HepG2 (cell line): ENCODE data around the gene OR10AG1. TPM values are rescaled to one million over a fixed set of nuclear protein-coding genes. Genes with fewer than 3 reads are reported as not detected.

Source experiments
- ATAC-seq: fragments of 200-7000 bp; cut with Tn5 transposase; 3 replicates; pipeline ENCODE4 v1.9.1; 2020; ENCODE audit warnings: mild to moderate bottlenecking, moderate library complexity
- Bru-seq: library from RNA; stranded (reverse); fragments of 400-500 nt; gene quantifications from one replicate; lab custom pipeline; 2021; lab: Mats Ljungman, UMichigan
- BruChase-seq, 2 experiments: library from RNA; stranded (reverse); fragments of 400-500 nt; gene quantifications; one replicate each; lab custom pipeline; 2021; lab: Mats Ljungman, UMichigan
- BruUV-seq: library from RNA; stranded (reverse); fragments of 400-500 nt; replicated peaks from 2 replicates; lab custom pipeline; 2021; lab: Mats Ljungman, UMichigan
- CTCF ChIA-PET: fragments of 300-600 bp; formaldehyde crosslinking; extraction: SDS; loops from one replicate; lab custom pipeline; 2021; ENCODE audit warnings: low total read pairs, inconsistent platforms, low intra/inter-chr PET ratio; lab: Yijun Ruan, JAX
- POLR2A ChIA-PET: fragments of 350-600 bp; sonication (Branson Sonifier 250); formaldehyde crosslinking; loops from one replicate; lab custom pipeline; 2020; ENCODE audit warnings: antibody characterized with exemption, inconsistent platforms; lab: Yijun Ruan, JAX
- DNase-seq: peaks from one replicate; pipeline ENCODE4 v3.0.0-alpha.2; 2015; ENCODE audit warnings: low spot score
- FAIRE-seq: peaks from 3 replicates; lab custom pipeline; 2011; peaks lifted over from hg19 to GRCh38; lab: Jason Lieb, UNC
- H2AFZ ChIP-seq: one replicate; pipeline ENCODE4 v1.6.1; 2011; ENCODE audit warnings: low read length, inconsistent platforms
- H3K27ac ChIP-seq: fragments of 300-600 bp; 3 replicates; pipeline ENCODE4 v1.8.0; 2011; ENCODE audit warnings: mixed run types, mild to moderate bottlenecking, mixed read lengths, low read length, inconsistent platforms; ENCODE audit not compliant: insufficient read depth; ENCODE audit errors: extremely low read length
- H3K27me3 ChIP-seq, 2 experiments: fragments of 200-600 bp in 1 of 2; 2 replicates in 1 of 2; 3 replicates in 1 of 2; pipeline versions ENCODE4 v1.6.0 to v1.8.0; 2011; ENCODE audit warnings: low read length in 2 of 2, mild to moderate bottlenecking in 2 of 2, moderate library complexity in 2 of 2, inconsistent platforms in 1 of 2; ENCODE audit not compliant: insufficient read depth in 2 of 2, control insufficient read depth in 1 of 2
- H3K36me3 ChIP-seq, 2 experiments: fragments of 200-600 bp in 1 of 2; replicated peaks in 1 of 2; 2 replicates in 1 of 2; 3 replicates in 1 of 2; pipeline versions ENCODE4 v1.5.1 to v1.8.0; 2011; ENCODE audit warnings: low read length in 2 of 2, inconsistent platforms in 1 of 2; ENCODE audit not compliant: insufficient read depth in 2 of 2, control insufficient read depth in 1 of 2
- H3K4me1 ChIP-seq: 2 replicates; pipeline ENCODE4 v1.5.1; 2012; ENCODE audit warnings: low read length, inconsistent platforms; ENCODE audit not compliant: insufficient read depth
- H3K4me2 ChIP-seq: 2 replicates; pipeline ENCODE4 v1.6.0; 2011; ENCODE audit warnings: low read depth, low read length, inconsistent platforms
- H3K4me3 ChIP-seq, 3 experiments: fragments of 200-600 bp in 1 of 3; sonication (generic), shearing (Covaris generic) in 1 of 3; replicated peaks in 1 of 3; 2 replicates each; pipeline ENCODE4 v1.5.1; 2011 to 2016; ENCODE audit warnings: low read length in 3 of 3, inconsistent platforms in 2 of 3, low read depth in 2 of 3, mild to moderate bottlenecking in 2 of 3, control low read depth in 1 of 3, mixed read lengths in 1 of 3; ENCODE audit not compliant: insufficient read depth in 1 of 3
- H3K79me2 ChIP-seq: one replicate; pipeline ENCODE4 v1.6.1; 2011; ENCODE audit warnings: low read length, inconsistent platforms; ENCODE audit not compliant: insufficient read depth
- H3K9ac ChIP-seq: 2 replicates; pipeline ENCODE4 v1.6.0; 2011; ENCODE audit warnings: mild to moderate bottlenecking, low read depth, low read length, inconsistent platforms; ENCODE audit not compliant: insufficient read depth
- H3K9me3 ChIP-seq: 2 replicates; pipeline ENCODE4 v1.5.1; 2012; ENCODE audit warnings: mild to moderate bottlenecking, low read length
- H4K20me1 ChIP-seq: 2 replicates; pipeline ENCODE4 v1.6.0; 2011; ENCODE audit warnings: inconsistent platforms, mild to moderate bottlenecking, low read length, moderate library complexity; ENCODE audit not compliant: insufficient read depth
- CBX5 ChIP-seq: sonication (generic); formaldehyde crosslinking; IDR thresholded peaks from 2 replicates; pipeline ENCODE4 v1.4.0; 2020; ENCODE audit warnings: missing genetic modification reagents, borderline replicate concordance
- DR1 ChIP-seq: sonication (generic); formaldehyde crosslinking; IDR thresholded peaks from 2 replicates; pipeline ENCODE4 v1.8.0; 2021; ENCODE audit warnings: mild to moderate bottlenecking, missing genetic modification reagents, inconsistent platforms
- HMGXB3 ChIP-seq: sonication (generic); formaldehyde crosslinking; IDR thresholded peaks from 2 replicates; pipeline ENCODE4 v1.4.0; 2020; ENCODE audit warnings: missing genetic modification reagents, borderline replicate concordance
- JUN ChIP-seq: sonication (generic); formaldehyde crosslinking; IDR thresholded peaks from 2 replicates; pipeline ENCODE4 v1.4.0; 2020; ENCODE audit warnings: mild to moderate bottlenecking, missing genetic modification reagents
- KLF13 ChIP-seq: sonication (generic); formaldehyde crosslinking; IDR thresholded peaks from 2 replicates; pipeline ENCODE4 v1.4.0; 2020; ENCODE audit warnings: mild to moderate bottlenecking, missing genetic modification reagents
- MTA1 ChIP-seq: sonication (generic); formaldehyde crosslinking; IDR thresholded peaks from 2 replicates; pipeline ENCODE4 v1.4.0; 2020; ENCODE audit warnings: missing genetic modification reagents, mild to moderate bottlenecking, borderline replicate concordance
- NR3C1 ChIP-seq: sonication (generic); formaldehyde crosslinking; IDR thresholded peaks from 2 replicates; pipeline ENCODE4 v1.4.0; 2020; ENCODE audit warnings: missing genetic modification reagents
- RAD51 ChIP-seq: fragments of 450-650 bp; IDR thresholded peaks from 2 replicates; pipeline ENCODE4 v1.6.1; 2016; ENCODE audit warnings: borderline replicate concordance
- ZNF282 ChIP-seq: fragments of 450-650 bp; IDR thresholded peaks from 2 replicates; pipeline ENCODE4 v1.6.1; 2018; ENCODE audit not compliant: partially characterized antibody
- ZNF367 ChIP-seq: sonication (generic); formaldehyde crosslinking; IDR thresholded peaks from 2 replicates; pipeline ENCODE4 v1.4.0; 2020; ENCODE audit warnings: missing genetic modification reagents, borderline replicate concordance
- ZNF589 ChIP-seq: sonication (generic); formaldehyde crosslinking; conservative IDR thresholded peaks from 2 replicates; pipeline ENCODE4 v1.8.0; 2022; ENCODE audit warnings: mild to moderate bottlenecking, moderate library complexity, missing genetic modification reagents
- ZNF788 ChIP-seq: sonication (generic); formaldehyde crosslinking; IDR thresholded peaks from 2 replicates; pipeline ENCODE4 v1.5.0; 2020; ENCODE audit warnings: mild to moderate bottlenecking, missing genetic modification reagents, borderline replicate concordance
- ZSCAN30 ChIP-seq: sonication (generic); formaldehyde crosslinking; IDR thresholded peaks from 2 replicates; pipeline ENCODE4 v1.5.0; 2020; ENCODE audit warnings: mild to moderate bottlenecking, missing genetic modification reagents
- WGBS: methylation state at CpG from one replicate; pipeline ENCODE4 v1.1.6; 2017; ENCODE audit warnings: low lambda C conversion rate; 5-methylcytosine and 5-hydroxymethylcytosine counted together
- in situ Hi-C: cut with HindIII; loops from 2 replicates; pipeline ENCODE4 v1.10.0; 2017; ENCODE audit warnings: low pct_unique_long_range_greater_than_20kb; ENCODE audit not compliant: extremely low pct_ligation_motif_present
- intact Hi-C: fragments of 100-400 bp; cut with micrococcal nuclease; formaldehyde crosslinking; loops from one replicate; pipeline ENCODE4 v1.10.0; 2022; ENCODE audit not compliant: unreplicated experiment
- long read RNA-seq, 2 experiments: library from RNA in 1 of 2; library from polyadenylated mRNA in 1 of 2; stranded (forward) in 1 of 2; unstranded in 1 of 2; transcript quantifications; one replicate each; pipeline ENCODE4 v2.0.0, GENCODE V29; 2019 to 2022
- polyA minus RNA-seq, 3 experiments: library from RNA; depleted of rRNA, polyadenylated mRNA; stranded (reverse); fragments of >200 nt; gene quantifications; 2 replicates each; pipeline ENCODE4 v1.2.3, GENCODE V29; 2011; ENCODE audit warnings: low replicate concordance in 1 of 3
- polyA plus RNA-seq, 8 experiments: library from polyadenylated mRNA; depleted of rRNA in 3 of 8; stranded (reverse) in 7 of 8; unstranded in 1 of 8; fragments of >200 nt; fragmentation: Illumina TruSeq in 4 of 8; extraction: Trizol in 4 of 8; gene quantifications; 2 replicates each; pipeline versions ENCODE4 v1.2.1 to v1.2.3, GENCODE V29; 2011 to 2016; ENCODE audit warnings: low read depth in 4 of 8, missing spikeins in 1 of 8, mixed read lengths in 1 of 8; ENCODE audit not compliant: insufficient read depth in 1 of 8
- total RNA-seq, 5 experiments: library from RNA; depleted of rRNA; stranded (reverse); fragments of >200 nt; fragmentation: Illumina TruSeq; extraction: Trizol; gene quantifications; 2 replicates each; pipeline ENCODE4 v1.2.3, GENCODE V29; 2016; ENCODE audit warnings: low read depth in 1 of 5
- TF ChIP-seq, protein P1 (sequence below): sonication (generic); formaldehyde crosslinking; IDR thresholded peaks from 2 replicates; pipeline ENCODE4 v1.4.0; 2020; ENCODE audit warnings: mild to moderate bottlenecking, missing genetic modification reagents

The OR10AG1 gene
- total RNA-seq (2016; rRNA removed; fragmentation: Illumina TruSeq; extraction: Trizol): not detected in 2 replicates
- total RNA-seq (2016; cell fraction: cytosol; rRNA removed; fragmentation: Illumina TruSeq; extraction: Trizol; ENCODE audit: low read depth): not detected in 2 replicates
- not detected in 2 replicates for total RNA-seq (2016; cell fraction: insoluble cytoplasmic fraction; rRNA removed; fragmentation: Illumina TruSeq; extraction: Trizol)
- not detected in 2 replicates for total RNA-seq (2016; cell fraction: membrane; rRNA removed; fragmentation: Illumina TruSeq; extraction: Trizol)
- not detected in 2 replicates for total RNA-seq (2016; cell fraction: nucleus; rRNA removed; fragmentation: Illumina TruSeq; extraction: Trizol)
- not detected in 2 replicates for polyA plus RNA-seq (2011; rRNA removed)
- polyA plus RNA-seq (2011; cell fraction: cytosol; rRNA removed): not detected in 2 replicates
- not detected in 2 replicates for polyA plus RNA-seq (2011; cell fraction: nucleus; rRNA removed)
- polyA plus RNA-seq (2012): not detected in 2 replicates
- polyA plus RNA-seq (2016; cell fraction: cytosol; fragmentation: Illumina TruSeq; extraction: Trizol; ENCODE audit: low read depth): not detected in 2 replicates
- polyA plus RNA-seq (2016; cell fraction: insoluble cytoplasmic fraction; fragmentation: Illumina TruSeq; extraction: Trizol; ENCODE audit: low read depth): not detected in 2 replicates
- polyA plus RNA-seq (2016; cell fraction: membrane; fragmentation: Illumina TruSeq; extraction: Trizol; ENCODE audit: low read depth): not detected in 2 replicates
- polyA plus RNA-seq (2016; cell fraction: nucleus; fragmentation: Illumina TruSeq; extraction: Trizol; ENCODE audit: insufficient read depth, low read depth): not detected in 2 replicates
- not detected in 2 replicates for polyA minus RNA-seq (2011; rRNA and poly(A)+ RNA removed; ENCODE audit: low replicate concordance)
- not detected in 2 replicates for polyA minus RNA-seq (2011; cell fraction: cytosol; rRNA and poly(A)+ RNA removed)
- not detected in 2 replicates for polyA minus RNA-seq (2011; cell fraction: nucleus; rRNA and poly(A)+ RNA removed)
- not detected for Bru-seq, nascent RNA
- not detected for BruChase-seq, experiment 1, labeled RNA remaining after a 6-hour chase
- BruChase-seq, experiment 2, labeled RNA remaining after a 2-hour chase: not detected
- long read RNA-seq, experiment 1: 0 reads
- long read RNA-seq, experiment 2: 0 reads

DNA sequence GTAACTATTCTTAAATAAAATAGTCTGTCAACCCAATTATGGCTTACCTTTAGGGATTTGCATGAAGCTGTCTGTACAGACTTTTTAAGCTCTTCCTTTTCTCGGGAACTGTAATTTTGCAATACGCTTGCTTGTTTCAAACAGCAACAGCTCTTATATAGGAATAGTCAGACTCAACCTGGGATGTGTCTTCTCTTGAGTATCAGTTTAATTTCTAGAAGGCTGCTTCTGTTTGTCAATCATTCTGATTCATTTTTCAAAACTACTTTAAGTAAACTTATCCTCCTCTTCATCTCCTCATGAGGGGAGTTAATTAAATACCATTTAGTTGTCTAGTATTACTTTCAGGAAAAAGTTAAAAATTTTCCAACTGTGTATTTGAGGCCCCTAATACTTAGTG, at the start of gene OR10AG1:
OR10AG1 (minus strand) TSS at position 101 of the 400 bp plus-strand sequence; CDS start at position 63, 38 bp downstream.
- Histone ChIP-seq H3K27me3 (no peaks in the 10 kb centered on the region), H3K36me3 (no peaks in the 10 kb centered on the region), H2AFZ (no peak within 1 kb of the TSS), H3K79me2 (no peaks in the 10 kb centered on the region), H3K9me3 (no peaks in the 10 kb centered on the region), H4K20me1 (no peaks in the 10 kb centered on the region), H3K9ac (no peak within 1 kb of the TSS), H3K4me1 (no peaks in the 10 kb centered on the region), H3K4me3 (no peak within 1 kb of the TSS), H3K4me2 (no peak within 1 kb of the TSS), H3K27ac (no peak within 1 kb of the TSS)
- POLR2A ChIA-PET: no interaction called here
- DNase-seq (no peak), ATAC-seq (no peak), FAIRE-seq (no peak)
- in situ Hi-C loops: no loop called here
- WGBS: 11% methylated on average over 2 of the region's 2 CpGs
- TF ChIP-seq JUN (no peak), ZNF282 (no peak), ZNF589 (CRISPR knock-in tag) (no peak), CBX5 (CRISPR knock-in tag) (no peak), ZNF788 (CRISPR knock-in tag) (no peak), ZSCAN30 (no peak), DR1 (CRISPR knock-in tag) (no peak), HMGXB3 (CRISPR knock-in tag) (no peak), ZNF367 (CRISPR knock-in tag) (no peak), MTA1 (CRISPR knock-in tag) (no peak), RAD51 (no peak), KLF13 (no peak), NR3C1 (CRISPR knock-in tag) (no peak)
- TF ChIP-seq, protein P1, sequence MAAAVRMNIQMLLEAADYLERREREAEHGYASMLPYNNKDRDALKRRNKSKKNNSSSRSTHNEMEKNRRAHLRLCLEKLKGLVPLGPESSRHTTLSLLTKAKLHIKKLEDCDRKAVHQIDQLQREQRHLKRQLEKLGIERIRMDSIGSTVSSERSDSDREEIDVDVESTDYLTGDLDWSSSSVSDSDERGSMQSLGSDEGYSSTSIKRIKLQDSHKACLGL (CRISPR knock-in tag): no peak
- intact Hi-C loops: no loop called here
- CTCF ChIA-PET: no interaction called here
- BruUV-seq: no TSS peak
